Naive thymus-derived CD8-positive, alpha-beta T cell (primary cell): ENCODE measurements around the gene PRR36. TPM values are rescaled to one million over a fixed set of nuclear protein-coding genes. Genes with fewer than 3 reads are reported as not detected.
A peak's percentile ranks its signal among the peaks of the same experiment; 100 is the strongest.
"Not testable (repeated sequence)": the region's sequence is repeated elsewhere in the genome, so short reads cannot be mapped to it uniquely, and the experiment has no call there.

ENCODE experiments used
- ATAC-seq, 2 donors: fragments of 150-1000 bp; cut with Tn5 transposase in 1 of 2; sonication (Bioruptor Pico), chemical (Tn5 transposase) in 1 of 2; 1 replicate in 1 of 2; 2 replicates in 1 of 2; pipeline ENCODE4 v1.10.0; 2021; ENCODE audit warnings: mild to moderate bottlenecking in 2 of 2, moderate library complexity in 2 of 2
- POLR2A ChIA-PET: fragments of 350-600 bp; sonication (Branson Sonifier 250); formaldehyde crosslinking; loops from one replicate; lab custom pipeline; 2021; ENCODE audit warnings: antibody characterized with exemption; lab: Charles Lee
- DNase-seq, 10 donors: peaks; one replicate each; pipeline versions ENCODE4 v3.0.0 to v3.0.0-alpha.2; 2020 to 2022
- H3K27ac Mint-ChIP-seq, 10 donors: one replicate each; pipeline ENCODE4 v1.8.0; 2020 to 2022; ENCODE audit warnings: mild to moderate bottlenecking in 10 of 10, mixed read lengths in 10 of 10, moderate library complexity in 4 of 10, inconsistent platforms in 1 of 10
- H3K27me3 Mint-ChIP-seq, 5 donors: one replicate each; pipeline ENCODE4 v1.8.0; 2021 to 2022; ENCODE audit warnings: mixed read lengths in 5 of 5
- H3K36me3 Mint-ChIP-seq, 3 donors: one replicate each; pipeline ENCODE4 v1.8.0; 2020 to 2022; ENCODE audit warnings: mixed read lengths in 3 of 3, mild to moderate bottlenecking in 2 of 3, inconsistent platforms in 1 of 3
- H3K4me1 Mint-ChIP-seq, 4 donors: one replicate each; pipeline ENCODE4 v1.8.0; 2021 to 2022; ENCODE audit warnings: mixed read lengths in 4 of 4
- H3K4me3 Mint-ChIP-seq, 10 donors: one replicate each; pipeline ENCODE4 v1.8.0; 2020 to 2022; ENCODE audit warnings: mild to moderate bottlenecking in 10 of 10, mixed read lengths in 10 of 10, moderate library complexity in 6 of 10, inconsistent platforms in 1 of 10
- H3K9me3 Mint-ChIP-seq, 9 donors: one replicate each; pipeline ENCODE4 v1.8.0; 2020 to 2022; ENCODE audit warnings: mixed read lengths in 9 of 9, mild to moderate bottlenecking in 3 of 9, inconsistent platforms in 1 of 9, moderate library complexity in 1 of 9
- polyA plus RNA-seq, 3 donors: library from polyadenylated mRNA; unstranded; fragments of 300-500 nt; fragmentation: Illumina TruSeq; gene quantifications; one replicate each; pipeline ENCODE4 v1.2.3, GENCODE V29; 2021
- total RNA-seq, 8 experiments: library from RNA in 2 of 8; stranded (reverse) in 2 of 8; gene quantifications; one replicate each; pipeline ENCODE4 v1.2.3 and lab custom pipeline; 2021 to 2026

Gene PRR36
- total and polyA plus RNA-seq, 5 experiments from 2014 or later, result 0.03 to 0.21 (median 0.13) TPM

GRCh38 chr19:7894612-7895309, 20.6 kb upstream of the PRR36 start:
- no peak for ATAC-seq
- Mint-ChIP-seq H3K4me3 (no peak overlapping the region), H3K27me3 (peaks cover 1 to 31% (median 9%) of the 10 kb centered on the region in 5 donors), H3K27ac (no peak overlapping the region), H3K36me3 (no peaks in the 10 kb centered on the region), H3K4me1 (no peaks in the 10 kb centered on the region), H3K9me3 (no peaks in the 10 kb centered on the region)
- POLR2A ChIA-PET, result no interaction called here
- no peak for DNase-seq

DNA sequence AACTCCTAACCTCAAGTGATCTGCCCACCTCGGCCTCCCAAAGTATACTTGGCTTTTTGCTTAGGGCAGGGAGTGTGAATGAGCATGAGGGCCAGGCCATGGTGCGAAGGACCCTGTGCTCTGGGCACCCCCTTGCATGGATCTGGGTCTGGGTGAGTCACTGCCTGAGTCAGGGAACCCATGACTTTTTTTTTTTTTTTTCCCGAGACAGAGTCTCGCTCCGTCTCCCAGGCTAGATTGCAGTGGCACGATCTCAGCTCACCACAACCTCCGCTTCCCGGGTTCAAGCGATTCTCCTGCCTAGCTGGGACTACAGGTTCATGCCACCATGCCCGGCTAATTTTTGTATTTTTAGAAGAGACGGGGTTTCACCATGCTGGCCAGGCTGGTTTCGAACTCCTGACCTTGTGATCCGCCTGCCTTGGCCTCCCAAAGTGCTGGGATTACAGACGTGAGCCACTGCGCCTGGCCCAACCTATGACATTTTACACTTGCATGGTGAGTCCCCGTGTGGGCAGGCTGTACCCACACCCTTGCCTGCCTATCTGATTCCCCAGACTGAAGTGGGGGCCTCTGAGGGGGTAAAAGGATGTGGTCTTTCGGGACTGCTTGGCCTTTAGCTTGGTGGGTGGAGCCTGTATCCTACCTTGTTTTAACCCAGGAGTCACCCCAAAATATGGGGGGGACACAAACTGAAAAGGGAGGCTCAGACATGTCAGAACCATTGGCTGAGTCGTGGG, 19.3 kb upstream of the PRR36 start:
- ATAC-seq, H3K4me3 Mint-ChIP-seq, H3K9me3 Mint-ChIP-seq, H3K27ac Mint-ChIP-seq, H3K4me1 Mint-ChIP-seq, POLR2A ChIA-PET, H3K36me3 Mint-ChIP-seq, DNase-seq: not testable (repeated sequence)
- peaks cover 1 to 38% (median 12%) of the 10 kb centered on the region in 5 donors for H3K27me3 Mint-ChIP-seq

- H3K27ac Mint-ChIP-seq, result no peak overlapping the region
- no peak for ATAC-seq
- H3K27me3 Mint-ChIP-seq, result peaks cover 0 to 39% (median 8%) of the 10 kb centered on the region in 5 donors
- H3K4me1 Mint-ChIP-seq, result peaks cover 0 to 5% (median 4%) of the 10 kb centered on the region in 4 donors
- POLR2A ChIA-PET, result no interaction called here
- no peak overlapping the region for H3K4me3 Mint-ChIP-seq
- no peak for DNase-seq
- no peaks in the 10 kb centered on the region for H3K9me3 Mint-ChIP-seq
- no peaks in the 10 kb centered on the region for H3K36me3 Mint-ChIP-seq
These were observed 14.6 kb upstream of the PRR36 start for GRCh38 chr19:7888826-7889217.

GRCh38 chr19:7888145-7888825, 14.1 kb upstream of the PRR36 start, which contains the start of gene LRRC8E:
Gene LRRC8E (plus strand): TSS chr19:7888510. CDS start chr19:7895604, 7,094 bp downstream.
- Mint-ChIP-seq H3K27ac (no peak within 1 kb of the TSS), H3K9me3 (no peaks in the 10 kb centered on the region), H3K36me3 (no peaks in the 10 kb centered on the region), H3K4me3 (no peak within 1 kb of the TSS), H3K27me3 (peaks cover 0 to 34% (median 8%) of the 10 kb centered on the region in 5 donors), H3K4me1 (peaks cover 0 to 5% (median 4%) of the 10 kb centered on the region in 4 donors)
- no peak for DNase-seq
- POLR2A ChIA-PET, result interaction anchor here (0.7 kb wide), 1 partner anchor 261 kb away, joined by 4 read pairs; the partner anchor contains the start of gene FBN3
- peak; percentile 75 to 85 for ATAC-seq

- Mint-ChIP-seq H3K27ac (no peak overlapping the region), H3K4me1 (peaks cover 0 to 5% (median 4%) of the 10 kb centered on the region in 4 donors), H3K4me3 (no peak overlapping the region), H3K27me3 (peaks cover 0 to 33% (median 8%) of the 10 kb centered on the region in 5 donors), H3K9me3 (no peaks in the 10 kb centered on the region), H3K36me3 (no peaks in the 10 kb centered on the region)
- DNase-seq, result no peak
- no peak for ATAC-seq
- POLR2A ChIA-PET, result interaction anchor here (0.7 kb wide), 1 partner anchor 262 kb away, joined by 4 read pairs; the partner anchor contains the start of gene FBN3
These were observed 13.4 kb upstream of the PRR36 start for GRCh38 chr19:7887408-7888144.

- POLR2A ChIA-PET, result no interaction called here
- Mint-ChIP-seq H3K4me1 (peaks cover 0 to 5% (median 4%) of the 10 kb centered on the region in 4 donors), H3K27me3 (peaks cover 0 to 24% (median 4%) of the 10 kb centered on the region in 5 donors), H3K9me3 (no peaks in the 10 kb centered on the region), H3K36me3 (no peaks in the 10 kb centered on the region), H3K27ac (no peak overlapping the region), H3K4me3 (no peak overlapping the region)
- DNase-seq, result no peak
- no peak for ATAC-seq
These were observed 11.6 kb upstream of the PRR36 start for GRCh38 chr19:7885818-7886217.

GRCh38 chr19:7883796-7884570, 9.8 kb upstream of the PRR36 start:
- Mint-ChIP-seq H3K9me3 (no peaks in the 10 kb centered on the region), H3K27ac (peak overlapping the region in 1 of 10 donors; percentile 36), H3K27me3 (peaks cover 0 to 19% (median 4%) of the 10 kb centered on the region in 5 donors), H3K4me1 (peaks cover 0 to 5% (median 4%) of the 10 kb centered on the region in 4 donors), H3K36me3 (no peaks in the 10 kb centered on the region), H3K4me3 (no peak overlapping the region)
- ATAC-seq, result no peak
- DNase-seq, result no peak
- POLR2A ChIA-PET, result no interaction called here

DNA sequence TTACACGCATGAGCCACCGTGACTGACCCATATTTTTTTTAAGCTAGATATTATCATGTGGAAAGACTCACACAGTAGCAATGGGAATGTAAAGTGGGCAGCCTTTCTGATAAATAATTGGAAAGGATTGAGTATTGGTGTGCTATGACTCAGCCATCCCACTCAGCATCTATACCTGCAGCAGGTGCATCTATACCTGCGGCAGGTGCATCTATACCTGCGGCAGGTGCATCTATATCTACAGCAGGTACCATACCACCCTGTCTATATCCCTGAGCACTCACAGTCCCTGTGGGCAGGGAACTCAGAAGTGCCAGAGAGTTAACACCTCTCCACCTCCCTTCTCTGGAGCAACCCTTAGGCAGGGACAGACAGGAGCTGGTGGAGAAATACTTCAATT, 8.9 kb upstream of the PRR36 start:
- Mint-ChIP-seq H3K36me3 (no peaks in the 10 kb centered on the region), H3K4me3 (no peak overlapping the region), H3K27me3 (peaks cover 0 to 15% (median 3%) of the 10 kb centered on the region in 5 donors), H3K27ac (no peak overlapping the region), H3K9me3 (no peaks in the 10 kb centered on the region), H3K4me1 (peaks cover 0 to 5% (median 1%) of the 10 kb centered on the region in 4 donors)
- POLR2A ChIA-PET, result interaction anchor here (0.7 to 1.2 kb wide), 2 partner anchors 32 to 328 kb away, joined by 4 read pairs; no protein-coding TSS in a partner anchor
- no peak for DNase-seq
- ATAC-seq, result no peak

DNA sequence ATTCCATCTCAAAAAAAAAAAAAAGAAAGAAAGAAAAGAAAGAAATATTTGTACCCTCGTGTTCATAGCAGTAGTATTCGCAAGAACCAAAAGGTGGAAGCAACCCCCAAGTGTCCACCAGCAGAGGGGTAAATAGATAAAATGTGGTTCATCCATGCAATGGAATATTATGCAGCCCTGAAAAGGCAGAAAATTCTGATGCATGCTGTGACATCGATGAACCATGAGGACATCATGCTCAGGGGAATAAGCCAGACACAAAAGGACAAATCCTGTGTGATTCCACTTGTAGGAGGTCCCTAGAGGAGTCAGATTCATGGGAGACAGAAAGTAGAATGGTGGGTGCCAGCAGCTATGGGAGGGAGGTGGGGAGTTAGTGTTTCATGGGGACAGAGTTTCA, 7.7 kb upstream of the PRR36 start:
- Mint-ChIP-seq H3K4me3 (no peak overlapping the region), H3K27ac (no peak overlapping the region), H3K4me1 (peaks cover 0 to 5% (median under 1%) of the 10 kb centered on the region in 4 donors), H3K9me3 (no peaks in the 10 kb centered on the region), H3K36me3 (no peaks in the 10 kb centered on the region), H3K27me3 (peaks cover 0 to 8% (median 0%) of the 10 kb centered on the region in 5 donors)
- DNase-seq (no peak), ATAC-seq (no peak)
- POLR2A ChIA-PET, result interaction anchor here (0.7 kb wide), 1 partner anchor 9 kb away, joined by 4 read pairs; no protein-coding TSS in a partner anchor

DNA sequence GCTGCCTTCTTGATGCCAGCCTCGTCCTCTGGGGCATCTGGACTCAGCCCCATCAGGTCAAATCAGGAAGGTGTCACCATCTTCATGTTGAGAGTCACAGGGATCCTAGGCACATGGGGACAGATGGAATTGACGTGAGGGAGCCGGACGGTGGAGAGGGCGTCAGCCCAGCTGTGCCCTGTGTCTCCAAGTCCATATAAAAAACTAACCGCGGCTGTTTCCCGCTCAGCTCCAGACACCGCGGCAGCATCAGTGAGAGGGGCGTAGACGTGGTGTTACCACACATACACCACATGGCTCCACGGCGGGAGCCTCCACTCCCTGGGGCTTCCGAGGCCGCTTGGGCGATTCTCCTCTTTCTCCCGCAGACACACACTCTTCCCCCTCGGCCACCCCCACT, 5.6 kb upstream of the PRR36 start:
- no peak overlapping the region for H3K27ac Mint-ChIP-seq
- H3K4me3 Mint-ChIP-seq, result no peak overlapping the region
- ATAC-seq (no peak), DNase-seq (peak in 1 of 10 donors; percentile 20)
- H3K36me3 Mint-ChIP-seq, result no peaks in the 10 kb centered on the region
- peaks cover 0 to under 1% (median 0%) of the 10 kb centered on the region in 5 donors for H3K27me3 Mint-ChIP-seq
- H3K9me3 Mint-ChIP-seq, result no peaks in the 10 kb centered on the region
- POLR2A ChIA-PET, result no interaction called here
- H3K4me1 Mint-ChIP-seq, result peaks cover under 1 to 7% (median 5%) of the 10 kb centered on the region in 4 donors

- peaks cover 0 to 2% (median 0%) of the 10 kb centered on the region in 5 donors for H3K27me3 Mint-ChIP-seq
- no peak overlapping the region for H3K4me3 Mint-ChIP-seq
- ATAC-seq (no peak), DNase-seq (no peak)
- no peaks in the 10 kb centered on the region for H3K36me3 Mint-ChIP-seq
- H3K9me3 Mint-ChIP-seq, result no peaks in the 10 kb centered on the region
- H3K4me1 Mint-ChIP-seq, result peaks cover 2 to 11% (median 8%) of the 10 kb centered on the region in 4 donors
- no peak overlapping the region for H3K27ac Mint-ChIP-seq
- POLR2A ChIA-PET, result interaction anchor here (0.5 kb wide), 1 partner anchor 66 kb away, joined by 3 read pairs; no protein-coding TSS in a partner anchor
These were observed 5.1 kb upstream of the PRR36 start for GRCh38 chr19:7879111-7879807.
